ENCODE measurements around the gene CCNB2.

Gene CCNB2

GRCh38 chr15:59120937-59121336, 16.0 kb downstream of the CCNB2 start (continued):
- TF ChIP-seq ZSCAN30 (tag by site-specific recombination; IDR thresholded peaks at IDR 0.05): no peak
- TF ChIP-seq ZBTB10 (tag by site-specific recombination; IDR thresholded peaks at IDR 0.05): no peak
- no peak for TF ChIP-seq ZNF341 (tag by site-specific recombination; IDR thresholded peaks at IDR 0.05; ENCODE audit: low read depth)
- TF ChIP-seq SP3 (tag by site-specific recombination; IDR thresholded peaks at IDR 0.05): no peak
- no peak for TF ChIP-seq ZNF239 (tag by site-specific recombination; IDR thresholded peaks at IDR 0.05)
- TF ChIP-seq, protein P1, sequence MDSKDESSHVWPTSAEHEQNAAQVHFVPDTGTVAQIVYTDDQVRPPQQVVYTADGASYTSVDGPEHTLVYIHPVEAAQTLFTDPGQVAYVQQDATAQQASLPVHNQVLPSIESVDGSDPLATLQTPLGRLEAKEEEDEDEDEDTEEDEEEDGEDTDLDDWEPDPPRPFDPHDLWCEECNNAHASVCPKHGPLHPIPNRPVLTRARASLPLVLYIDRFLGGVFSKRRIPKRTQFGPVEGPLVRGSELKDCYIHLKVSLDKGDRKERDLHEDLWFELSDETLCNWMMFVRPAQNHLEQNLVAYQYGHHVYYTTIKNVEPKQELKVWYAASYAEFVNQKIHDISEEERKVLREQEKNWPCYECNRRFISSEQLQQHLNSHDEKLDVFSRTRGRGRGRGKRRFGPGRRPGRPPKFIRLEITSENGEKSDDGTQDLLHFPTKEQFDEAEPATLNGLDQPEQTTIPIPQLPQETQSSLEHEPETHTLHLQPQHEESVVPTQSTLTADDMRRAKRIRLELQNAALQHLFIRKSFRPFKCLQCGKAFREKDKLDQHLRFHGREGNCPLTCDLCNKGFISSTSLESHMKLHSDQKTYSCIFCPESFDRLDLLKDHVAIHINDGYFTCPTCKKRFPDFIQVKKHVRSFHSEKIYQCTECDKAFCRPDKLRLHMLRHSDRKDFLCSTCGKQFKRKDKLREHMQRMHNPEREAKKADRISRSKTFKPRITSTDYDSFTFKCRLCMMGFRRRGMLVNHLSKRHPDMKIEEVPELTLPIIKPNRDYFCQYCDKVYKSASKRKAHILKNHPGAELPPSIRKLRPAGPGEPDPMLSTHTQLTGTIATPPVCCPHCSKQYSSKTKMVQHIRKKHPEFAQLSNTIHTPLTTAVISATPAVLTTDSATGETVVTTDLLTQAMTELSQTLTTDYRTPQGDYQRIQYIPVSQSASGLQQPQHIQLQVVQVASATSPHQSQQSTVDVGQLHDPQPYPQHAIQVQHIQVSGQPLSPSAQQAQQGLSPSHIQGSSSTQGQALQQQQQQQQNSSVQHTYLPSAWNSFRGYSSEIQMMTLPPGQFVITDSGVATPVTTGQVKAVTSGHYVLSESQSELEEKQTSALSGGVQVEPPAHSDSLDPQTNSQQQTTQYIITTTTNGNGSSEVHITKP (tag by site-specific recombination; IDR thresholded peaks at IDR 0.05): no peak
- TF ChIP-seq, protein P2, sequence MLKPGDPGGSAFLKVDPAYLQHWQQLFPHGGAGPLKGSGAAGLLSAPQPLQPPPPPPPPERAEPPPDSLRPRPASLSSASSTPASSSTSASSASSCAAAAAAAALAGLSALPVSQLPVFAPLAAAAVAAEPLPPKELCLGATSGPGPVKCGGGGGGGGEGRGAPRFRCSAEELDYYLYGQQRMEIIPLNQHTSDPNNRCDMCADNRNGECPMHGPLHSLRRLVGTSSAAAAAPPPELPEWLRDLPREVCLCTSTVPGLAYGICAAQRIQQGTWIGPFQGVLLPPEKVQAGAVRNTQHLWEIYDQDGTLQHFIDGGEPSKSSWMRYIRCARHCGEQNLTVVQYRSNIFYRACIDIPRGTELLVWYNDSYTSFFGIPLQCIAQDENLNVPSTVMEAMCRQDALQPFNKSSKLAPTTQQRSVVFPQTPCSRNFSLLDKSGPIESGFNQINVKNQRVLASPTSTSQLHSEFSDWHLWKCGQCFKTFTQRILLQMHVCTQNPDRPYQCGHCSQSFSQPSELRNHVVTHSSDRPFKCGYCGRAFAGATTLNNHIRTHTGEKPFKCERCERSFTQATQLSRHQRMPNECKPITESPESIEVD (tag by site-specific recombination; IDR thresholded peaks at IDR 0.05): no peak
- TF ChIP-seq KLF10 (tag by site-specific recombination; IDR thresholded peaks at IDR 0.05): no peak
- no peak for TF ChIP-seq ZNF221 (tag by site-specific recombination; IDR thresholded peaks at IDR 0.05; ENCODE audit: borderline replicate concordance)
- TF ChIP-seq ZNF132 (tag by site-specific recombination; IDR thresholded peaks at IDR 0.05; ENCODE audit: borderline replicate concordance): no peak
- no peak for TF ChIP-seq ZNF280C (tag by site-specific recombination; IDR thresholded peaks at IDR 0.05)
- no peak for TF ChIP-seq ZNF184 (tag by site-specific recombination; IDR thresholded peaks at IDR 0.05)

DNA sequence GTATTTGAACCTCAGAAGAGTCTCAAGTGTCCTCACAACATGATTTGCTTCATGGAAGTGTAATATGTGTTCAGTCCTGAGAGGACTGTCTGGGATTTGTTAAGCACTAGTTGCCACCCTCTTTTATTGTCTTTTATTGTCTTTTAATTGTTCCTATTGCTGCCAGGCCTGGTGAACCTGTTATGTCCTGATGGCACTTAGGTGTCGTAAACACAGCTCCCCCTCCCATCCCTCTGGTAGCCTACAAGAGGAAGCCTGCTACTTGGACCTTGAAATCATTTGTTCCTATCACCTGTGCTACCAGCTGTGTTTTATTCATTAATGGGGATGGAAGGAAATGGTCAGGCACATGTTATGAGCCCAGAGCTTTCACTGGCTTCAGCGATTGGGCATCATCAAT, 19.3 kb downstream of the CCNB2 start:
- CTCF ChIA-PET: interaction anchor here (0.6 kb wide), 1 partner anchor 405 kb away, joined by 4 read pairs; no protein-coding TSS in a partner anchor
- H3K4me3 ChIP-seq (ENCODE audit: low read depth, low read length): no peak overlapping the region
- POLR2A ChIA-PET: no interaction called here
- H3K27ac ChIP-seq (ENCODE audit: extremely low read depth, low read depth, low read length): no peak overlapping the region
- peaks cover 11 to 72% of the 10 kb centered on the region in 2 experiments; a peak in 2 of 3 replicates for H3K36me3 ChIP-seq (ENCODE audit: control insufficient read depth in 2 of 2, insufficient read depth in 1 of 2, low read length in 2 of 2)
- H3K4me1 ChIP-seq (ENCODE audit: control insufficient read depth, insufficient read depth, low read length): no peaks in the 10 kb centered on the region
- H3K9me3 ChIP-seq (ENCODE audit: control insufficient read depth, insufficient read depth, low read depth, low read length): no peaks in the 10 kb centered on the region
- TF ChIP-seq ZNF280C (tag by site-specific recombination; IDR thresholded peaks at IDR 0.05): no peak
- TF ChIP-seq ZBTB48 (tag by site-specific recombination; IDR thresholded peaks at IDR 0.05): no peak
- no peak for TF ChIP-seq ZNF394 (tag by site-specific recombination; IDR thresholded peaks at IDR 0.05; ENCODE audit: borderline replicate concordance)
- TF ChIP-seq ZNF596 (tag by site-specific recombination; IDR thresholded peaks at IDR 0.05): no peak
- no peak for TF ChIP-seq MZF1 (tag by site-specific recombination; IDR thresholded peaks at IDR 0.05; ENCODE audit: borderline replicate concordance)
- TF ChIP-seq ZNF692 (tag by site-specific recombination; IDR thresholded peaks at IDR 0.05): no peak
- no peak for TF ChIP-seq SETDB1 (IDR thresholded peaks at IDR 0.05; ENCODE audit: insufficient read length, low read length)
- TF ChIP-seq, protein P3, sequence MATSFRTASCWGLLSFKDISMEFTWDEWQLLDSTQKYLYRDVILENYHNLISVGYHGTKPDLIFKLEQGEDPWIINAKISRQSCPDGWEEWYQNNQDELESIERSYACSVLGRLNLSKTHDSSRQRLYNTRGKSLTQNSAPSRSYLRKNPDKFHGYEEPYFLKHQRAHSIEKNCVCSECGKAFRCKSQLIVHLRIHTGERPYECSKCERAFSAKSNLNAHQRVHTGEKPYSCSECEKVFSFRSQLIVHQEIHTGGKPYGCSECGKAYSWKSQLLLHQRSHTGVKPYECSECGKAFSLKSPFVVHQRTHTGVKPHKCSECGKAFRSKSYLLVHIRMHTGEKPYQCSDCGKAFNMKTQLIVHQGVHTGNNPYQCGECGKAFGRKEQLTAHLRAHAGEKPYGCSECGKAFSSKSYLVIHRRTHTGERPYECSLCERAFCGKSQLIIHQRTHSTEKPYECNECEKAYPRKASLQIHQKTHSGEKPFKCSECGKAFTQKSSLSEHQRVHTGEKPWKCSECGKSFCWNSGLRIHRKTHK (tag by site-specific recombination; IDR thresholded peaks at IDR 0.05): no peak
- no peak for TF ChIP-seq ZNF214 (tag by site-specific recombination; IDR thresholded peaks at IDR 0.05; ENCODE audit: borderline replicate concordance)
